GM23248 (cell line): ENCODE data around the gene CD300LD. TPM values are rescaled to one million over a fixed set of nuclear protein-coding genes. Genes with fewer than 3 reads are reported as not detected.
"Not testable (repeated sequence)": the region's sequence is repeated elsewhere in the genome, so short reads cannot be mapped to it uniquely, and the experiment has no call there.

Source experiments
- DNase-seq: peaks from one replicate; pipeline ENCODE4 v3.0.0-alpha.2; 2015
- H2AFZ ChIP-seq: fragments of 200-600 bp; sonication (generic); 2 replicates; pipeline ENCODE4 v1.6.1; 2016; ENCODE audit warnings: antibody characterized with exemption
- H3F3A ChIP-seq: fragments of 200-600 bp; sonication (generic); 2 replicates; pipeline ENCODE4 v1.6.1; 2016; ENCODE audit warnings: mild to moderate bottlenecking, antibody characterized with exemption, mixed run types; ENCODE audit not compliant: insufficient read depth
- H3K27ac ChIP-seq: fragments of 200-600 bp; sonication (generic); 2 replicates; pipeline ENCODE4 v1.5.1; 2016; ENCODE audit warnings: mild to moderate bottlenecking
- H3K27me3 ChIP-seq: fragments of 200-600 bp; sonication (generic); replicated peaks from 2 replicates; pipeline ENCODE4 v1.6.1; 2016; ENCODE audit warnings: mild to moderate bottlenecking; ENCODE audit not compliant: insufficient read depth
- H3K36me3 ChIP-seq: fragments of 200-600 bp; sonication (generic); 2 replicates; pipeline ENCODE4 v1.6.1; 2016; ENCODE audit warnings: low read depth, mild to moderate bottlenecking
- H3K4me1 ChIP-seq: fragments of 200-600 bp; sonication (generic); 2 replicates; pipeline ENCODE4 v1.6.1; 2016; ENCODE audit warnings: mild to moderate bottlenecking; ENCODE audit not compliant: insufficient read depth
- H3K4me2 ChIP-seq: fragments of 200-600 bp; sonication (generic); one replicate; pipeline ENCODE4 v1.6.1; 2016; ENCODE audit warnings: mild to moderate bottlenecking; ENCODE audit not compliant: unreplicated experiment
- H3K4me3 ChIP-seq: fragments of 200-600 bp; sonication (generic); 2 replicates; pipeline ENCODE4 v1.5.1; 2016; ENCODE audit warnings: mild to moderate bottlenecking
- H3K79me2 ChIP-seq: fragments of 200-600 bp; sonication (generic); 2 replicates; pipeline ENCODE4 v1.6.1; 2016; ENCODE audit warnings: mild to moderate bottlenecking; ENCODE audit not compliant: insufficient read depth
- H3K9ac ChIP-seq: fragments of 200-600 bp; sonication (generic); 2 replicates; pipeline ENCODE4 v1.6.1; 2016; ENCODE audit warnings: mild to moderate bottlenecking
- H3K9me2 ChIP-seq: fragments of 200-600 bp; sonication (generic); 2 replicates; pipeline ENCODE4 v1.6.1; 2016; ENCODE audit warnings: mixed run types, mild to moderate bottlenecking, moderate library complexity; ENCODE audit not compliant: insufficient read depth
- H3K9me3 ChIP-seq: fragments of 200-600 bp; sonication (generic); one replicate; pipeline ENCODE4 v1.6.1; 2017; ENCODE audit warnings: low read depth
- H4K20me1 ChIP-seq: fragments of 200-600 bp; sonication (generic); 2 replicates; pipeline ENCODE4 v1.6.0; 2016; ENCODE audit not compliant: insufficient read depth
- EZH2 ChIP-seq: fragments of 200-600 bp; sonication (generic); IDR thresholded peaks from 2 replicates; pipeline ENCODE4 v1.6.1; 2018; ENCODE audit warnings: antibody characterized with exemption, mild to moderate bottlenecking; ENCODE audit not compliant: insufficient read depth, poor library complexity, severe bottlenecking
- EZH2phosphoT487 ChIP-seq: fragments of 200-600 bp; sonication (generic); IDR thresholded peaks from 2 replicates; pipeline ENCODE4 v1.6.1; 2018; ENCODE audit warnings: antibody characterized with exemption, moderate library complexity, mild to moderate bottlenecking, low read depth; ENCODE audit not compliant: insufficient read depth
- WGBS, 2 experiments: methylation state at CpG; one replicate each; pipeline ENCODE4 v1.1.6; 2015 to 2017; ENCODE audit warnings: low lambda C conversion rate in 2 of 2, low coverage in 1 of 2; ENCODE audit errors: missing lambda C conversion rate in 2 of 2; 5-methylcytosine and 5-hydroxymethylcytosine counted together
- in situ Hi-C: fragments of 300-500 bp; cut with MboI; formaldehyde crosslinking; loops from 2 replicates; pipeline ENCODE4 v1.15.0; 2020
- polyA plus RNA-seq: library from polyadenylated mRNA; unstranded; fragments of >200 nt; fragmentation: Nextera tagmentation; extraction: Ambion mirVana; gene quantifications from 2 replicates; pipeline ENCODE4 v1.2.1, GENCODE V29; 2016
- total RNA-seq: library from RNA; depleted of rRNA; stranded (reverse); fragments of >200 nt; shearing (Covaris generic); gene quantifications from 2 replicates; pipeline ENCODE4 v1.2.3, GENCODE V29; 2014

CD300LD gene
- total and polyA plus RNA-seq, 2 experiments from 2014 or later, result not detected

- H3K4me1 ChIP-seq, result peaks cover 4% of the 10 kb centered on the region
- H3K36me3 ChIP-seq, result no peaks in the 10 kb centered on the region
- no peaks in the 10 kb centered on the region for H3K9me3 ChIP-seq
- 18 to 32% methylated on average over 5 of the region's 5 CpGs for WGBS, 2 experiments
- H3K27ac ChIP-seq, result no peak overlapping the region
- no peak overlapping the region for H2AFZ ChIP-seq
- H3K4me2 ChIP-seq, result no peak overlapping the region
- no peaks in the 10 kb centered on the region for H3K79me2 ChIP-seq
- no peak overlapping the region for H3K9ac ChIP-seq
- H3K4me3 ChIP-seq, result no peak overlapping the region
- no peak for DNase-seq
- H4K20me1 ChIP-seq, result no peaks in the 10 kb centered on the region
- H3F3A ChIP-seq, result peaks cover 3% of the 10 kb centered on the region; the same call in 1 of the 2 replicates
- peaks cover 13% of the 10 kb centered on the region for H3K27me3 ChIP-seq
- H3K9me2 ChIP-seq, result no peaks in the 10 kb centered on the region
- TF ChIP-seq EZH2phosphoT487 (no peak), EZH2 (no peak)
- in situ Hi-C loops, result no loop called here
Measured at GRCh38 chr17:74565126-74565525, 27.0 kb downstream of the CD300LD start.

GRCh38 chr17:74563358-74563757 lies 28.7 kb downstream of the CD300LD start:
- Histone ChIP-seq H4K20me1 (no peaks in the 10 kb centered on the region), H3K27me3 (peaks cover 19% of the 10 kb centered on the region), H3K9me2 (no peaks in the 10 kb centered on the region), H3K27ac (no peak overlapping the region), H3K9ac (no peak overlapping the region), H2AFZ (no peak overlapping the region), H3K4me3 (no peak overlapping the region), H3F3A (no peaks in the 10 kb centered on the region), H3K4me2 (no peak overlapping the region), H3K79me2 (no peaks in the 10 kb centered on the region), H3K4me1 (no peaks in the 10 kb centered on the region), H3K36me3 (no peaks in the 10 kb centered on the region), H3K9me3 (no peaks in the 10 kb centered on the region)
- DNase-seq, result no peak
- in situ Hi-C loops, result no loop called here
- TF ChIP-seq EZH2phosphoT487 (no peak), EZH2 (no peak)
- WGBS, 2 experiments, result 50 to 74% methylated on average over 1 of the region's 1 CpG

- Histone ChIP-seq H3K4me1 (no peaks in the 10 kb centered on the region), H3K9ac (no peak overlapping the region), H3K27ac (no peak overlapping the region), H2AFZ (no peak overlapping the region), H3K27me3 (peaks cover 27% of the 10 kb centered on the region), H4K20me1 (no peaks in the 10 kb centered on the region), H3K4me2 (no peak overlapping the region), H3F3A (no peaks in the 10 kb centered on the region), H3K9me3 (no peaks in the 10 kb centered on the region), H3K4me3 (no peak overlapping the region), H3K36me3 (no peaks in the 10 kb centered on the region), H3K79me2 (no peaks in the 10 kb centered on the region), H3K9me2 (no peaks in the 10 kb centered on the region)
- WGBS, 2 experiments, result 9 to 18% methylated on average over 3 of the region's 3 CpGs
- TF ChIP-seq EZH2, result no peak
- TF ChIP-seq EZH2phosphoT487, result no peak
- in situ Hi-C loops, result no loop called here
- no peak for DNase-seq
Measured at GRCh38 chr17:74561586-74561985, 30.5 kb downstream of the CD300LD start.

GRCh38 chr17:74558882-74559519 lies 33.1 kb downstream of the CD300LD start:
- no peaks in the 10 kb centered on the region for H3K4me1 ChIP-seq
- no peaks in the 10 kb centered on the region for H3K79me2 ChIP-seq
- H3K4me3 ChIP-seq, result no peak overlapping the region
- TF ChIP-seq EZH2phosphoT487, result no peak
- no peak for TF ChIP-seq EZH2
- WGBS, 2 experiments, result 35 to 38% methylated on average over 6 of the region's 6 CpGs
- no peaks in the 10 kb centered on the region for H3F3A ChIP-seq
- in situ Hi-C loops, result no loop called here
- H2AFZ ChIP-seq, result no peak overlapping the region
- H4K20me1 ChIP-seq, result no peaks in the 10 kb centered on the region
- peaks cover 23% of the 10 kb centered on the region for H3K27me3 ChIP-seq
- DNase-seq, result no peak
- no peaks in the 10 kb centered on the region for H3K9me3 ChIP-seq
- H3K9ac ChIP-seq, result no peak overlapping the region
- no peaks in the 10 kb centered on the region for H3K36me3 ChIP-seq
- H3K4me2 ChIP-seq, result no peak overlapping the region
- H3K27ac ChIP-seq, result no peak overlapping the region
- no peaks in the 10 kb centered on the region for H3K9me2 ChIP-seq

- H4K20me1 ChIP-seq, in situ Hi-C loops, H3K36me3 ChIP-seq, H3K4me3 ChIP-seq, H3K4me1 ChIP-seq, DNase-seq, H3K4me2 ChIP-seq, H3K79me2 ChIP-seq, H3K9me2 ChIP-seq, H3K9ac ChIP-seq, H2AFZ ChIP-seq, H3K9me3 ChIP-seq, H3F3A ChIP-seq, H3K27ac ChIP-seq: not testable (repeated sequence)
- H3K27me3 ChIP-seq, result peaks cover 23% of the 10 kb centered on the region
- 37 to 44% methylated on average over 4 of the region's 4 CpGs for WGBS, 2 experiments
Measured at GRCh38 chr17:74558402-74558801, 33.7 kb downstream of the CD300LD start.
